Occipital lobe (tissue), 2 donors: ENCODE measurements around the gene OR2AE1. TPM values are rescaled to one million over a fixed set of nuclear protein-coding genes. Genes with fewer than 3 reads are reported as not detected.

Experiments used
- small RNA-seq: library from RNA; depleted of rRNA; stranded (forward); fragments of <200 nt; gene quantifications from one replicate; pipeline ENCODE3, GENCODE V24; 2014
- total RNA-seq: library from RNA; depleted of rRNA; stranded (reverse); fragments of >200 nt; gene quantifications from one replicate; pipeline ENCODE4 v1.2.3, GENCODE V29; 2014

Gene OR2AE1
- total RNA-seq, 1 donor from 2014 or later: not detected

Small RNA genes lying within 50 kb of the gene (small RNA-seq; reads per million reads assigned to genes)
- gene AC011904.1 (not detected), gene CYP3A52P (not detected)

Other genes with a start within 250 kb of the OR2AE1 start
- gene CYP3A5, start 197.0 kb downstream of the OR2AE1 start, total RNA-seq: 1.6 TPM
- not detected for gene CYP3A7, start 141.8 kb downstream of the OR2AE1 start, total RNA-seq
- not detected for gene CYP3A4, start 92.8 kb downstream of the OR2AE1 start, total RNA-seq
- gene CYP3A43, start 49.0 kb downstream of the OR2AE1 start, total RNA-seq: 0.78 TPM
- 9.0 TPM for gene TRIM4, start 42.5 kb upstream of the OR2AE1 start, total RNA-seq
- 0.47 TPM for gene GJC3, start 52.6 kb upstream of the OR2AE1 start, total RNA-seq
- gene AZGP1, start 99.0 kb upstream of the OR2AE1 start, total RNA-seq: not detected
- 83.3 TPM for gene ZKSCAN1, start 138.6 kb upstream of the OR2AE1 start, total RNA-seq
- 14.7 TPM for gene ZSCAN21, start 172.7 kb upstream of the OR2AE1 start, total RNA-seq
- gene ZNF3, start 204.7 kb upstream of the OR2AE1 start, total RNA-seq: 45.2 TPM
- 25.9 TPM for gene COPS6, start 211.9 kb upstream of the OR2AE1 start, total RNA-seq
- gene MCM7, start 224.4 kb upstream of the OR2AE1 start, total RNA-seq: 44.8 TPM
- 27.1 TPM for gene AP4M1, start 224.6 kb upstream of the OR2AE1 start, total RNA-seq
- gene TAF6, start 242.3 kb upstream of the OR2AE1 start, total RNA-seq: 17.8 TPM
- 19.2 TPM for gene CNPY4, start 242.6 kb upstream of the OR2AE1 start, total RNA-seq
- 6.4 TPM for gene MBLAC1, start 249.9 kb upstream of the OR2AE1 start, total RNA-seq